ENCODE results near the gene HIPK2.

The HIPK2 gene

GRCh38 chr7:139580435-139580834 lies 197.4 kb downstream of the HIPK2 start:
- DNase-seq, result no peak

DNA sequence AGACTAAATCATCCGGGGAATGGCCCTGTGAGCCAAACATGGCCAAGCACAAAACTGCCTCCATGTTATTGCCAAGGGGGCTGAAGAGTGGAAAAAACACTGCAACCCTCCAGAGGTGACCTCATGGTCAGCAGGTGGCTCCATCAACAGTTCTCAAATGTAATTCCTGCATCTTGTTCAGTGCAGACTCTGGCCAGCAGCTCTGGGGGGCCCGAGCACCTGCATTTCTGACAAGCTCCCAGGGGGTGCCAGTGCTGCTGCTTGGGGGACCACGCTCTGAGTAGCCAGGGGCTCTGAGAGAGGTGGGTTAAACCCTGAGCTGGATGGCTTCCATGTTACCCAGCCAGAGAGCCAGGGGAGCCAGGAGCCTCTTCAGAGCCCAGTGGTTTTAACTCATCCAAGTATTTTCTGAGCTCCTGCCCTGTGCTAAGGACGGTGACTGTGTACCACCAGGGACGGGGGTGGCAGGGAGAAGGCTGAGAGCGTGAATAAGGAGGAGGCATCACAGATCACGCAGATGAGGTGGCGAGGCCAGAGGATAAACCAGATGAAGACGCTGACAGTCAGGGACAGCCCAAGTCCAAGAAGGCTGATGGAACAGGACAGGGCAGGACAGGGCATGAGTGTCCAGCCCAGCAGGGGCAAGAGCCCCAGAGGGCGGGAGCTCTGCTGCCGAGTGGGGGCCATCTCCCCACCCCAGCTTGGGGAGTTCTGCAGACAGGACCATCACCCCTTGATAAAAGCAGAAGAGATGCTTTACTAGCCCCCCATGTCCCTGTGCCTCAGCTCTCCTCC lies 201.4 kb downstream of the HIPK2 start:
- DNase-seq, result no peak

DNA sequence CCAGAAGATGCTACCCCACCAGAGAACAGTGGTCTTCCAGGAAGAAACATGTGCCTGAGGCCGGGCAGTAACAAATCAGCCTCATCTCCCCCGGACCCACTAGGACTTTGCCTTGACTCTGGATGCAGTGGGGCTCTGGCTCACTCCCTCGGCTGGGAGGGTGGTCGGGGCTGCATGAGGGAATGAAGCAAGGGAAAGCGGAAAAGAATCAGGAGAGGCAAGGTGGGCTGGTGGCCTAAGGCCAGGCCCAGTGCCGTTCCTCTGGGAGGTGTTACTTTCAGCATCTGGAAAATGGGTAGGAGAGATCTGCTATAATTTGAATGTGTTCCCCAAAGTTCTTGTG lies 202.5 kb downstream of the HIPK2 start:
- no peak for DNase-seq

- no peak for DNase-seq
Measured at GRCh38 chr7:139574618-139575337, 203.0 kb downstream of the HIPK2 start.

DNA sequence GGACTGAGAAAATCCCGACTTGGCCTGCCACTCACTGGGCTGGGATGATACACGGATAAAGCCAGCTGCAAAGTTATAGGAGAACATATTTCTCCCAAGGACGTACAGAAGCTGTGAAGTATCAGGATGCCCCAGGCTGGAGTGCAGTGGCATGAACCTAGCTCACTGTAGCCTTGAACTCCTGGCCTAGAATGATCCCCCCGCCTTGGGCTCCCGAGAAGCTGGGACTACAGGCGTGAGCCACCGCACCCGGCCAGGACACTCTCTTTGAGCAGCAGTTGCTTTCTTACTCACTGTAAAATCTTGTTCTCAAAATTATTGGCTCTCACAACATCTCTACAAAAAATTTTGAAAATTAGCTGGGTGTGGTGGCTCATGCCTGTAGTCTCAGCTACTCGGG lies 203.9 kb downstream of the HIPK2 start:
- no peak for DNase-seq

GRCh38 chr7:139572704-139573385 lies 205.0 kb downstream of the HIPK2 start:
- DNase-seq, result no peak

GRCh38 chr7:139572071-139572470 lies 205.7 kb downstream of the HIPK2 start:
- no peak for DNase-seq

GRCh38 chr7:139571651-139572050 lies 206.1 kb downstream of the HIPK2 start:
- DNase-seq, result no peak

DNA sequence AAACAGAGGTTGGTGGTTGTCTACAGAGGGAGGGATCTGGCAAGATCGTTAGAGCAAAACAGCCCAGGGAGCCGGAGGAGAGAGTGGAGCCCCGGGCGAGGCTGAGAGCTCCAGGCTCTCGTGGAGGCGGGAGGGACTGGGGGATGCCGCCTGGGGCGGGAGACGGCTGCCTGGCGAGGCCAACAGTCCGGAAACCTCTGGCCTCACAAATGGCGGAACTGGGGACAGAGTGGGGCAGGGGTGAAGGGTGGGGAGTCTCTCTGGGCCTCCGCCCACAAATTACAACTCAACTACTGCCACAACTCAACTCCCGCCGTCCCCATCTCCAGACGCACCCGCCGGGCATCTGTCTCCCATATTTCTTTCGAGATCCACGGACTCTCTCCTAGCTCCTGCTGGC lies 206.6 kb downstream of the HIPK2 start:
- no peak for DNase-seq

GRCh38 chr7:139570626-139571025 lies 207.2 kb downstream of the HIPK2 start:
- DNase-seq, result no peak

DNA sequence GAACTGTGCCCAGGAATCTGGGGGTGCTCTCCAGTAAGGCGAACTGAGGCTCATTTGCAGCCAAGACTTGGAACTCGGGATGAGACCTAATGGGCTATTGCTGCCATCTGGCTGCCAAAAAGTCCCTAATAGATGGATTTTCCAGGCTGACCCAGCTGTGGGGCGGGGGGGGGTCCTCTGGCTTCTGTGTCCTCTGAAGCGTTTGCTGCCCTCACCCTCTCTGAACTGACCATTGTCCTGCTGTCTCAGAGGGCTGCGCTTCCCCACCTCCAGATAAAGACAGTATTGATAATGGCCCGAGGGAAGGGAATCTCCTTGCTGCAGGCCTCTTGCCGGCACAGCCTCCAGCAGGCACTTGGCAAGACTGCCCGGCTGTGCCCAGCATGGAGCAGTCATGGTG lies 207.7 kb downstream of the HIPK2 start:
- DNase-seq, result no peak

GRCh38 chr7:139568813-139569490 lies 208.8 kb downstream of the HIPK2 start:
- no peak for DNase-seq

- DNase-seq, result no peak
Measured at GRCh38 chr7:139568346-139568675, 209.5 kb downstream of the HIPK2 start.

- DNase-seq, result no peak
Measured at GRCh38 chr7:139567647-139568345, 210.0 kb downstream of the HIPK2 start.

- no peak for DNase-seq
Measured at GRCh38 chr7:139566736-139567646, 210.8 kb downstream of the HIPK2 start.

DNA sequence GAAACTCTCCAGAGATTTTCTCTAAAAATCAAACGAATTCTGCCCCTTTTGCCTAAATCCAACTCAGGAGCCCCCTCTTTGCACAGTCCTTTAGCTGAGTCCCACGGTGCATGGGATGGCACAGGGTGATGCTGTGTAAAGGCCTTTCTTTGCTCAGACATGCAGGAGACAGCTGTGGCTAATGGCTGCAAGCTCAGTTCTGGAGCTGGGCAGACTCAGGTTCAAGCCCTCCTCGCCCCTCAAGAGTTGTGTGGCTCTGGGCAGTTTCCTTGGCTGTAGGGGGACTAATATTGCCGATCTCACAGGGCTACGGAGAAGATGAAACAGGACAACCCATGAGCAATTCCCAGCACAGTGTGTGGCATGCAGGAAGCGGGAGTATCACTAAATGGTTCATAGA lies 211.7 kb downstream of the HIPK2 start:
- DNase-seq, result no peak

DNA sequence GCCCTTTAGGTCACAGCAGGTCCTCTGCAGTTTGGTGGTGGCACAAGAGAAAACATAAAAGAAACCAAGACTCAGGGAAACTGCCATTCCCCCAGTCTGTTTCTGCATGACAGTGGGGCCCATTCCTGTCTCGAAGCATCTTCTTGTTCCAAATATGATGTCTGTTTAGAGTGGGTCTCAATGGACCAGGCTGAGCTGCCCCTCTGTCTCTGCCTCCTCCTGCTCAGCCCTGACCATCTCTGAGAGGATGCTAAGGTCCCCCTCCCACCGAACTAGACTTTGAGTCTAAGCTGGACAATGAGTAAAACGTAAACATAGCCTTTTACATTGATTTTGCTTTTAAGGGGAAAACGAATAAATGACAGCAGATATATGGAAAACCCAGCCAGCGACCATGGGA lies 213.9 kb downstream of the HIPK2 start:
- DNase-seq, result no peak

DNA sequence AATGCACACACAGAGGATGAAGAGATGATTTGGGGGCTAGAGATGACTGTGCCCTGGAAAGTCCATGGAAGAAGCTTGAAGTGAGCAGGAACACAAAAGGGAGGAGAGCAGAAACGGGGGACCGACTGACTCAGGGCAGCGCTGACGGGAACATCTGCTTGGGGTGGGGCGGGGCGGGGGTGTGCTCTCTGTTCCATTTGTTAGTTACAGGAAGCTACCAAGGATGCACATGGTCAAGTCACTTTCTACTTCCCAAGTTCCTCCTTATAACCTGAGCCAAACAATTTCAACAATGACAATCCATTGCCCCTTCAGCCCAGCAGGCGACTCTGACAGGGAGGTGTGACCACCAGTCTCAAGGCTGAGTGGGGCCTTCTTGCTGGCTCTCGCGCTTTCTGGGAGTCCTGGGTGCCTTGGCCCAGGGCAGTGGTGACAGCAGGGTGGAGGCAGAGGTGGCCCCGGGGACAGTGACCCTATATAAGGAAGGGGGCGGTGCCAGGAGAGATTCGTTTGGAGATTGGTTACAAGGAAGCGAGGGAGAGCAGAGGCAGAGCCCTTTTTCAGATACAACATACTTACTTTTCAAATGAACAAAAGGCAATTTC lies 214.7 kb downstream of the HIPK2 start:
- DNase-seq, result no peak

- DNase-seq, result no peak
Measured at GRCh38 chr7:139562491-139562890, 215.3 kb downstream of the HIPK2 start.

DNA sequence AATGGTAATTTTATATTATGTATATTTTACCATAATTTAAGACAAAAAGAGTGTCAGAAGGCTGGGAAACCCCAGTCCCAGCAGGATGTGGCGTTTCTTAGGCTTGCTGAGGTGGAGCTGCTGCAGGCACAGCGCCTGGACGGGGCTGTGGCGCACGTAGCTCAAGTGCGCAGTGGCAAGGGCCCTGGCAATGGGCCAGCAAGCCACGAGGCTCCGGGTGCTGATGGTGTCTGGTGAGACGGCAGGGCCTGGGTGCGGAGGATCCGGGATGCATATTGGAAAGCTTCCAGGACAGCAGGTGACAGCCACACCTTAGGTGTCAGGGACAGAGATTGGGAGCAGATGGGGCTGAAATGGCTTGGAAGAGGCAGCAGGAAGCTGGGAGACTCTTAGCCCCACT lies 217.1 kb downstream of the HIPK2 start:
- DNase-seq, result peak; percentile 94

- DNase-seq, result no peak
Measured at GRCh38 chr7:139560199-139560598, 217.6 kb downstream of the HIPK2 start.

All from NCI-H1105 (cell line).